ENCODE measurements around the gene CLEC5A. TPM values are rescaled to one million over a fixed set of nuclear protein-coding genes. Genes with fewer than 3 reads are reported as not detected.
"Not testable (repeated sequence)": the region's sequence is repeated elsewhere in the genome, so short reads cannot be mapped to it uniquely, and the experiment has no call there.

The CLEC5A gene
- polyA plus RNA-seq, 10 donors = 0.05 to 0.57 (median 0.39) TPM

- no peak for DNase-seq
Measured at GRCh38 chr7:141949451-141949850, 2.7 kb upstream of the CLEC5A start.

- DNase-seq = no peak
Measured at GRCh38 chr7:141949021-141949420, 2.2 kb upstream of the CLEC5A start.

GRCh38 chr7:141945356-141945755, 1.4 kb downstream of the CLEC5A start:
- DNase-seq = no peak

DNA sequence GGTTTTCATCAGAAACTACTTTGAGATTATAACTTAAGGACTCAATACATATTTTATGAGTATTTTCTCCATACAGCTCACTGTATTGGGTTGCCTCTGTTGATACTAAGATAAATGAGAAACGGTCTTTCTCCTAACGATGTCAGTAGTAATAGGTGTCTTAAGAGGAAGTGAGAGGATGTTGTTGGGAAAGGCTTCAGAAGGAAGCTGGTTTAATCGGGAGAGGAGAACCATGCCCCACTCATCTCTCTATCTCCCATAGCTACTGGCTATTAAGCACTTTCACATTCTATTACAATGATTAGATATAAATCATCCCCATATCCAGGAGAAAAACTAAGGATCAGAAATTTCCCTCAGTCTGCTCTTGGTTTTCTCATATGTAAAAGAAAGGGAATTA, 2.0 kb downstream of the CLEC5A start:
- no peak for DNase-seq

DNA sequence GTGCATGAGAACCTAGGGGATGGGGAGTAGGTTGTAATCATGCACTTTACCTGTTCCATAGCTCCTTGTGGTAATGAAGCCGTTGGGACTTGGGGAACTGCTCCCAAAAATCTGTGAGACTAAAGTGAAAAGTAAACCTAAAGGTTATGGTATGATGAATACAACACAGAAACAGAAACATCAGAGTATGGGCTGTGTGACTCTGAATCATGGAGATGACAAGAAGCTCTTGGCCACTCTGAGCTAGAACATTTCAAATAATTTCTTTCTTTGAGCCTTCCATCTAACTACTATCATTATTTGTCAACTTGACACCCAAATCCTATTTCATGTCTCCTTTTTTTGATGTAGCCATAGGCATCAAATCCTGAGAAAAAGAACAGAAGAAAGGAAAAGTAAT, 2.9 kb downstream of the CLEC5A start:
- DNase-seq = no peak

- no peak for DNase-seq
Measured at GRCh38 chr7:141941075-141941474, 5.7 kb downstream of the CLEC5A start.

DNA sequence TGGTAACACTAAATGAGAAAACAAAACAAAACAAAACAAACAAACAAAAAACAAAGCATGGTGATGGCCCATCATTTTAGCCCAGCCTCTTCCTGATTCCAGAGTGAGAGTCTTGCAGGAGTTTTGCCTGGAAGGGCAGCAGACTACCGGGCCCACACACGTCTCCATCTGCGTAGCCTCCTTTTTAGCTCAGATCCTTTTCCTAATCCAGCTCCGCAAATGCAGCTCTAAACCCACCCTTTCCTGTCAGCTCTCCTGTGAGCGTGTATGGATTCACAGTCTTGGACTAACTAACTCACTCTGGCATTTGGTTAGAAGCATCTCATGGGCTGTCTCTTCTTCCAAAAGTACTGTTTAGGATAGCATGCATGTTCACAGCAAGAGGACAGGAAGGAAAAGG, 16.6 kb downstream of the CLEC5A start:
- DNase-seq = no peak

DNA sequence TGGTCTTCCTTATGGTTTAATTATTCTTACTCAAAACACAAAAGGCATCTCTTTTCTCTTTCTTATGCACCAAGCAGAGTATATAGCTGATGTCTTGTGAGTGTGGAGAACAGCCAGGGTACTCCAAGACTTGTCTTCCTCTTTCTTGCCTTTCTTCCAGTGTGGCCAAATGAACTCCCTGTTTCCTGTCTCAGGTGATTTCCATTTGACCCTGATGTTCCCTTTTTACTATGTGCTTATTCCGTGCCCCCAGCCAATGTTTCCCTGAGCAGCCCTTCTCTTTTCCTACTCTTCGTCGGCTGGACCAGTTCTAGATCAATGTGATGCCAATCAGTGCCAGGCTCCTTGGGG, 18.0 kb downstream of the CLEC5A start:
- DNase-seq = no peak

DNA sequence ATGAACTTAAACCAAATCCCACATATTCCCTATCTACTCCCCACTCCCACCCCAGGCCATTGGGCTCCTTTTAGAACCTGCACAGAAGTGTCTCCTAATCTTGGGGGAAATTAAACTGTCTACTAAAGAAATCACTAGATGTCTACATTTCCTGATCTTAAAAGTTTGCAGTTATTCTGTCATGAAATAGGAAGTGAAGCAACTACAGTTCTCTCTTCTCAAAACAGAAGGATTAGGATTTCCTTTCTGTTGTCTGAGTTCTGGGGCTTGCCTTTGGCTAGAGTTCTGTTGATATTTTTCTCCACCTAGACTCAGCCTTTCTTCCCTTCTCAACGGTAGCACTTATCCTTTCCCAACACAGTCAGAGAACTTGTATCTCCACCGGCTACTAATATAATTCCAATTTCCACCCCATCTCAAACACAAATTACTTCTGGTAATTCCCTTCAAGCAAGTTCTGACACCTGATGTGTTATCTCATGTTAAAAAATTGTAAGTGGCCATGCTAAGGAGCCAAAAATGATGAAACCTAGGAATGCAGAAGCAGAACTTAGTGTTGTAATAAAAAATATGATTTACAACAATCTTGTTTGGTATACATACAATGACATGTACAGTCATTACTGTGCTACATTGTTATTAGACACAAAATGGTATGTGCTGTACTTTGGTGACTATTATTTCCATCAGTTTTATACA, 18.5 kb downstream of the CLEC5A start:
- DNase-seq = no peak

DNA sequence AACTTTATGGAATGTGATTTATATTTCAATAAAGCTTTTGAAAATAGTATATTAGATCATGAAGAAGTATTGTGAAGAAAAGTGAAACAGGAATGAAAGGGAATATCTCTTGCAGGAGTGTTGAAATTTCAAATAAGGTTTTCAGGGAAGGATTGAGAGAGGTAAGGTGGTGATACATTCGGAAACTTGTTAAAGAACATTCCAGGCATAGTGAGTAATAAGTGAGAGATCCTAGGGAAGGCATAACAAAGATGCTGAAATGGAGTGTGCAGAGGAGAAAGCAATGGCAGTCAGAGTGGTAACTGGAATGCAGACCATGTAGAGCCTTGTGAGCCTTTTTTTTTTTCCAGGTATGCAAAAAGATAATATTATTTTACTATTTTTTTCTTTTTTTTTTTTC, 26.5 kb downstream of the CLEC5A start:
- DNase-seq = no peak

DNA sequence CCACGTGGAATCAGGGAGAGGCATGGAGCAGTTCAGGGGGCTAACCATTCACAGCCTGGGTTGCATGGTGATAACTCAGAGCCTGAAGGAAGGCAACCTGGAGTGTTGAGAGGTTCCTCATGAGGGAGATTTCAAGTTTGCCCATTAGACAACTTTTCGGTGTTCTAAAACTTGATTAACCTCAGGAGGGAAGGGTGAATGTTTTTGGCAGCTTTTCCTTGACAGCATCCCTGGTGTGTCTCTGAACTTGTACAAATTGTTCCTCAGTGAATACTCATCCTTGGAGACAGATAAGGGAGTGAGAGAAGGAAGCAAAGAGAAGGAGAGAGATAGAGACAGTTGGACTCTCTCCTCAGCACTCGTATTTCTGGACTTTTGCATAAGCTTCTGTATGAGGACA, 30.7 kb downstream of the CLEC5A start, which contains the start of gene OR9A4:
Gene OR9A4, plus strand, starts transcription at position 301 of the 400 bp plus-strand sequence. CDS start 2,477 bp downstream, outside the sequence.
- DNase-seq = no peak

GRCh38 chr7:141915565-141915964, 31.2 kb downstream of the CLEC5A start:
- no peak for DNase-seq

GRCh38 chr7:141911391-141911790, 35.4 kb downstream of the CLEC5A start:
- DNase-seq = no peak

DNA sequence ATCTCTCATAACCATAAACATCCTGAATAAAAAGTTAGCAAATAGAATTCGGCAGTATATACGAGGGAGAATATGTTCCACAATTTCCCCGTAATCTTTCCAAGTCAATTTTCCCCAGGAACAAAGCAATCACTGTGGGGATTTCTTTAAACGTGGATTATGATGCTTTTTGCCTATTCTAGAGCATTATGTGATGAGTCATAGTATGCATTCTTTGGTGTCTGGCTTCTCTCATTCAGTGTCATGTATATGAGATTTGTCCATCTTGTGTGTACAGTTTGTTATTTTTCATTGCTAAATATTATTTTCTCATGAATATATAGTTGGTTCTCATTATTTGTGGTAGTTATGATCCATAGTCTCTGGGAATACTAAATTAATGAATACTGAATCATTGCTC, 40.5 kb downstream of the CLEC5A start:
- no peak for DNase-seq

DNA sequence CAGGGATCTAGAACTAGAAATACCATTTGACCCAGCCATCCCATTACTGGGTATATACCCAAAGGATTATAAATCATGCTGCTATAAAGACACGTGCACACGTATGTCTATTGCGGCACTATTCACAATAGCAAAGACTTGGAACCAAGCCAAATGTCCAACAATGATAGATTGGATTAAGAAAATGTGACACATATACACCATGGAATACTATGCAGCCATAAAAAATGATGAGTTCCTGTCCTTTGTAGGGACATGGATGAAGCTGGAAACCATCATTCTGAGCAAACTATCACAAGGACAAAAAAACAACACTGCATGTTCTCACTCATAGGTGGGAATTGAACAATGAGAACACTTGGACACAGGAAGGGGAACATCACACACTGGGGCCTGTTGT, 47.4 kb downstream of the CLEC5A start:
- not testable (repeated sequence) for DNase-seq

- DNase-seq = no peak
Measured at GRCh38 chr7:141891336-141891735, 55.4 kb downstream of the CLEC5A start.

GRCh38 chr7:141889321-141889720, 57.5 kb downstream of the CLEC5A start:
- DNase-seq = no peak

- peak in 1 of 3 donors; percentile 2 for DNase-seq
Measured at GRCh38 chr7:141884539-141885225, 62.1 kb downstream of the CLEC5A start.

GRCh38 chr7:141880960-141881359, 65.8 kb downstream of the CLEC5A start:
- DNase-seq = no peak

DNA sequence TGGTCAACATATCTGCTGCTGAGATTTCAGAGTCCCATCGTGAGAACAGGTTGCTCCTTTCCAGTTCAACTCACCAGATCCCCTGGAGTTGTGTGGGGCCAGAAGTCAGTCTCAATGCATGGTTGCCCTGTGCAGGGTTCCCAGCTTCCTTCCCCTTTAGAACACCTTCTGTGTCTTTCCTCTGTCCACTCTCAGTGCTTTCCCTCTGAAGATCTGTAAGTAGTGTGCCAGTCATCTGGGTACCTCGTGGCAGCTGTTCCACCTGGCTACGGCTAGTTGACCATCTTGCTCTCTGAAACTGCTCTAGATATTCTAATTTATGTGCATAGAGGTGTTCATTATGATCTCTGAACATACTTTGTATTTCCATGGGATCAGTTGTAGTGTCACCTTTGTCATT, 69.4 kb downstream of the CLEC5A start:
- DNase-seq = no peak
